Stimulated activated CD8-positive, alpha-beta memory T cell treated with anti-CD3 and anti-CD28 coated beads, Interleukin-4, amount 100 ng/mL, for 1 hour (primary cell): ENCODE measurements around the gene ZNF277.

Experiments
- DNase-seq, 2 donors: peaks; one replicate each; pipeline ENCODE4 v3.0.0-alpha.2; 2020; ENCODE audit warnings: low read depth in 2 of 2, low spot score in 1 of 2

Gene ZNF277

GRCh38 chr7:112346381-112347060 lies 140.0 kb downstream of the ZNF277 start:
- no peak for DNase-seq

GRCh38 chr7:112347088-112347487 lies 140.6 kb downstream of the ZNF277 start:
- no peak for DNase-seq

- no peak for DNase-seq
Measured at GRCh38 chr7:112350585-112350984, 144.1 kb downstream of the ZNF277 start.

- DNase-seq = no peak
Measured at GRCh38 chr7:112356596-112356995, 150.1 kb downstream of the ZNF277 start.

- DNase-seq = no peak
Measured at GRCh38 chr7:112357136-112357535, 150.6 kb downstream of the ZNF277 start.

- DNase-seq = no peak
Measured at GRCh38 chr7:112358513-112358912, 152.0 kb downstream of the ZNF277 start.

GRCh38 chr7:112359086-112359485 lies 152.6 kb downstream of the ZNF277 start:
- DNase-seq = no peak

GRCh38 chr7:112360681-112361080 lies 154.2 kb downstream of the ZNF277 start:
- no peak for DNase-seq

- DNase-seq = no peak
Measured at GRCh38 chr7:112361154-112361553, 154.7 kb downstream of the ZNF277 start.

GRCh38 chr7:112362053-112362650 lies 155.7 kb downstream of the ZNF277 start:
- DNase-seq = no peak

GRCh38 chr7:112362731-112363131 lies 156.2 kb downstream of the ZNF277 start:
- DNase-seq = no peak

GRCh38 chr7:112364388-112364787 lies 157.9 kb downstream of the ZNF277 start:
- no peak for DNase-seq

- DNase-seq = no peak
Measured at GRCh38 chr7:112365551-112365950, 159.1 kb downstream of the ZNF277 start.

GRCh38 chr7:112366886-112367285 lies 160.4 kb downstream of the ZNF277 start:
- DNase-seq = no peak

GRCh38 chr7:112370436-112370835 lies 163.9 kb downstream of the ZNF277 start:
- no peak for DNase-seq

- no peak for DNase-seq
Measured at GRCh38 chr7:112371701-112372100, 165.2 kb downstream of the ZNF277 start.

- DNase-seq = no peak
Measured at GRCh38 chr7:112372101-112372500, 165.6 kb downstream of the ZNF277 start.

GRCh38 chr7:112377593-112377992 lies 171.1 kb downstream of the ZNF277 start:
- DNase-seq = no peak

GRCh38 chr7:112381311-112382091 lies 175.0 kb downstream of the ZNF277 start:
- no peak for DNase-seq

GRCh38 chr7:112383671-112384417 lies 177.3 kb downstream of the ZNF277 start:
- no peak for DNase-seq

- no peak for DNase-seq
Measured at GRCh38 chr7:112385516-112385915, 179.0 kb downstream of the ZNF277 start.

GRCh38 chr7:112386619-112387018 lies 180.1 kb downstream of the ZNF277 start:
- DNase-seq = no peak
